MM.1S (cell line): ENCODE results near the gene SH2D1B.

ENCODE experiments used
- DNase-seq: peaks from one replicate; pipeline ENCODE4 v3.0.0-alpha.2; 2015
- H2AFZ ChIP-seq: fragments of 300-600 bp; sonication (generic); 2 replicates; pipeline ENCODE4 v1.6.0; 2016; ENCODE audit warnings: antibody characterized with exemption, low read length
- H3F3A ChIP-seq: fragments of 300-600 bp; sonication (generic); 2 replicates; pipeline ENCODE4 v1.6.1; 2016; ENCODE audit warnings: mild to moderate bottlenecking, antibody characterized with exemption, low read length, moderate library complexity, mixed read lengths; ENCODE audit not compliant: insufficient read depth
- H3K27ac ChIP-seq: fragments of 300-600 bp; sonication (generic); 2 replicates; pipeline ENCODE4 v1.5.1; 2016; ENCODE audit warnings: mild to moderate bottlenecking, low read length
- H3K27me3 ChIP-seq: fragments of 300-600 bp; sonication (generic); replicated peaks from 2 replicates; pipeline ENCODE4 v1.6.0; 2016; ENCODE audit warnings: low read length; ENCODE audit not compliant: insufficient read depth
- H3K36me3 ChIP-seq: fragments of 300-600 bp; sonication (generic); replicated peaks from 2 replicates; pipeline ENCODE4 v1.6.1; 2016; ENCODE audit warnings: mild to moderate bottlenecking, low read length, mixed read lengths; ENCODE audit not compliant: insufficient read depth
- H3K4me1 ChIP-seq: fragments of 300-600 bp; sonication (generic); 2 replicates; pipeline ENCODE4 v1.6.1; 2016; ENCODE audit warnings: low read length, mixed read lengths
- H3K4me2 ChIP-seq: fragments of 300-600 bp; sonication (generic); 2 replicates; pipeline ENCODE4 v1.6.0; 2016; ENCODE audit warnings: low read depth, low read length
- H3K4me3 ChIP-seq: fragments of 300-600 bp; sonication (generic); 2 replicates; pipeline ENCODE4 v1.5.1; 2016; ENCODE audit warnings: low read length, mixed read lengths
- H3K79me2 ChIP-seq: fragments of 300-600 bp; sonication (generic); 2 replicates; pipeline ENCODE4 v1.6.1; 2016; ENCODE audit warnings: mixed run types, low read length, mixed read lengths
- H3K9ac ChIP-seq: fragments of 300-600 bp; sonication (generic); 2 replicates; pipeline ENCODE4 v1.6.1; 2016; ENCODE audit warnings: low read length, mixed read lengths
- H3K9me2 ChIP-seq: fragments of 300-600 bp; sonication (generic); replicated peaks from 2 replicates; pipeline ENCODE4 v1.6.1; 2016; ENCODE audit warnings: mild to moderate bottlenecking, low read length, mixed read lengths; ENCODE audit not compliant: insufficient read depth
- H3K9me3 ChIP-seq: fragments of 300-600 bp; sonication (generic); replicated peaks from 2 replicates; pipeline ENCODE4 v1.6.1; 2016; ENCODE audit warnings: mild to moderate bottlenecking, low read length, mixed read lengths; ENCODE audit not compliant: insufficient read depth
- H4K20me1 ChIP-seq: fragments of 300-600 bp; sonication (generic); 2 replicates; pipeline ENCODE4 v1.6.1; 2016; ENCODE audit warnings: mild to moderate bottlenecking, low read length, moderate library complexity, mixed read lengths; ENCODE audit not compliant: insufficient read depth
- CTCF ChIP-seq: fragments of 300-600 bp; sonication (generic); IDR thresholded peaks from 2 replicates; pipeline ENCODE4 v1.5.1; 2016; ENCODE audit warnings: antibody characterized with exemption, low read length, mixed read lengths
- EZH2 ChIP-seq: fragments of 300-600 bp; sonication (generic); optimal IDR thresholded peaks from 2 replicates; pipeline ENCODE3; 2017; ENCODE audit warnings: low read depth, mild to moderate bottlenecking, antibody characterized with exemption, low read length, mixed read lengths
- EZH2phosphoT487 ChIP-seq: fragments of 300-600 bp; sonication (generic); IDR thresholded peaks from 2 replicates; pipeline ENCODE4 v1.6.1; 2018; ENCODE audit warnings: antibody characterized with exemption, low read length

SH2D1B gene

GRCh38 chr1:162360237-162360873 lies 51.6 kb downstream of the SH2D1B start:
- H4K20me1 ChIP-seq, result no peaks in the 10 kb centered on the region
- H3K9me2 ChIP-seq, result no peaks in the 10 kb centered on the region
- no peak overlapping the region for H3K9ac ChIP-seq
- no peak for DNase-seq
- no peak overlapping the region for H3K4me3 ChIP-seq
- no peaks in the 10 kb centered on the region for H3K79me2 ChIP-seq
- no peak overlapping the region for H2AFZ ChIP-seq
- H3K36me3 ChIP-seq, result no peaks in the 10 kb centered on the region
- no peaks in the 10 kb centered on the region for H3K27me3 ChIP-seq
- TF ChIP-seq EZH2phosphoT487 (no peak), EZH2 (no peak), CTCF (no peak)
- H3K9me3 ChIP-seq, result no peaks in the 10 kb centered on the region
- H3F3A ChIP-seq, result no peaks in the 10 kb centered on the region
- no peak overlapping the region for H3K4me2 ChIP-seq
- peaks cover 22% of the 10 kb centered on the region for H3K4me1 ChIP-seq
- no peak overlapping the region for H3K27ac ChIP-seq

GRCh38 chr1:162359523-162360236 lies 52.3 kb downstream of the SH2D1B start:
- Histone ChIP-seq H3K9me2 (no peaks in the 10 kb centered on the region), H3K4me3 (no peak overlapping the region), H3K9ac (no peak overlapping the region), H3K79me2 (no peaks in the 10 kb centered on the region), H3K4me1 (peaks cover 22% of the 10 kb centered on the region), H3K4me2 (no peak overlapping the region), H3K27ac (no peak overlapping the region), H4K20me1 (no peaks in the 10 kb centered on the region), H2AFZ (no peak overlapping the region), H3F3A (no peaks in the 10 kb centered on the region), H3K27me3 (no peaks in the 10 kb centered on the region), H3K36me3 (no peaks in the 10 kb centered on the region), H3K9me3 (no peaks in the 10 kb centered on the region)
- no peak for DNase-seq
- TF ChIP-seq CTCF (no peak), EZH2phosphoT487 (no peak), EZH2 (no peak)

- Histone ChIP-seq H3K9me2 (no peaks in the 10 kb centered on the region), H3K27ac (no peak overlapping the region), H3K27me3 (no peaks in the 10 kb centered on the region), H2AFZ (no peak overlapping the region), H3K9me3 (no peaks in the 10 kb centered on the region), H4K20me1 (no peaks in the 10 kb centered on the region), H3K79me2 (no peaks in the 10 kb centered on the region), H3K4me3 (no peak overlapping the region), H3K4me2 (no peak overlapping the region), H3K4me1 (peaks cover 22% of the 10 kb centered on the region), H3K9ac (no peak overlapping the region), H3K36me3 (no peaks in the 10 kb centered on the region), H3F3A (no peaks in the 10 kb centered on the region)
- DNase-seq, result no peak
- TF ChIP-seq EZH2 (no peak), EZH2phosphoT487 (no peak), CTCF (no peak)
Measured at GRCh38 chr1:162358928-162359327, 53.0 kb downstream of the SH2D1B start.
